ENCODE results near the gene GPR183.

Gene GPR183

DNA sequence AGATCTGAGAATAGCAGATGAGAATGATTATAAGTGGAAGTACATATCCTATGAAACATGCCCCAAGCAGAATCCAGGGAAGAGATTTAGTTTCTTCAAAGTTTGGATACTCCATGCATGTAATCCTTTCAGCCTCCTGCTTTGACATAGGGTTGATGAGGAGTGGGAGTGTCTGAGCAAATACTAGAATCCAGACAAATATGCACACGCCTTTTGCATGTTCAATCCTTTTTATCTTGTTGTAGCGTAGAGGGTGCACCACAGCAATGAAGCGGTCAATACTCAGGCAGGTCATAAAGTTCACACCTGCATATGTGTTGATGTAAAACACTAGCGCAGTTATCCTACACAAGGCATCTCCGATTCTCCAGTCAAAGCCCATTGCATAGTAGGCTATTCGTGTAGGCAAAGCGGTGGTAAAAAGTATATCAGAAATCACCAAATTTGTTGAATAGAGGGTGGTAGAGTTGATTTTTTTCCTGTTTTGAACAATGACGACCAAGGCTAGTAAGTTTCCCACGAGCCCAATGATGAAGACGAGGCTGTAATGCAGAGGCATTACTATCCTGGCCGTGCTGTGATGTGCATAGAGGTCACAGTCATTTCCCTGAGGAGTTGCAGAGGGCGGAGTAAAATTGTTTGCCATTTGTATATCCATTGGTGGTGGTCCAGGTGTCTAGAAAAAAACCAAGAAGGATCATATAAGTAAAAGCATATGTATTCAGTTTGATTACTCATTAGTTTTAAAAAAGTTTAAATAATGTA lies 11.5 kb downstream of the GPR183 start:
- no peak for DNase-seq (ENCODE audit: low read depth in 2 of 2)

DNA sequence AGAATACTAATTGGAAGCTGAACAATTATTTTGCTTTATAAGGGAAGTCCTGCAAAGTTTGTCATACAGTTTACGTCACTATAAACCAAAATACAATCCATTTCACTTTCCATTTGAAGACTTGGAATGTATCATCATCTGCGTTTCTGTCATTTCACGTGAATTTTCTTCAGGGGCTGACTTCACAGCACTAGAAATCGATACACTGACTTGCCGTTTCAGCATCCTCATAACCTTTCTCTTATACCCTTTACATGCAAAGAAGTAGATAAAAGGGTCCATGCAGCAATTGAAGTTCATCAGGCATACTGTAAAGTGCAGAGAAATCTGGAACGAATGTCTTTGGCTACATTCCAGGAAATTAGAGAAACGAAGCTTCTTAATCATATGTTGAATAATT lies 12.2 kb downstream of the GPR183 start:
- DNase-seq (ENCODE audit: low read depth in 2 of 2), result no peak

DNA sequence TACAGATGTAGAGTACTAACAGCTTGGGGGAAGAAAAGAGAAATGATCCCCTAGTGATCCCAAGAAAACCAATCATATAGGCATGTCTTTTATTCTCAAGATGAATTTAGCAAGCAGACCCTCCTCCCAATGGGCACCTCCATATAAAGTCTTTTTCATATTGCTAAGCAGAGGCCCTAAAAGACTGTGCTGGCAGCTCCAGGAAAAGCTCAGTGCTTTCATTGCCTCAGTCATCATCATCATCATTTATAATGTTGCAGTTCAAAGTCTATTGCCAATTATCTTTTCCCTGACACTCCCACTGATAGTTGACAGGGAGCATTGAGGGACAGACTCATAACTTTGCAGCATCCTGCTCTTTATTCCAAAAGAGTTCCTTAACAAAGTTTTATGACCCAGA lies 13.0 kb downstream of the GPR183 start:
- no peak for DNase-seq (ENCODE audit: low read depth in 2 of 2)

DNA sequence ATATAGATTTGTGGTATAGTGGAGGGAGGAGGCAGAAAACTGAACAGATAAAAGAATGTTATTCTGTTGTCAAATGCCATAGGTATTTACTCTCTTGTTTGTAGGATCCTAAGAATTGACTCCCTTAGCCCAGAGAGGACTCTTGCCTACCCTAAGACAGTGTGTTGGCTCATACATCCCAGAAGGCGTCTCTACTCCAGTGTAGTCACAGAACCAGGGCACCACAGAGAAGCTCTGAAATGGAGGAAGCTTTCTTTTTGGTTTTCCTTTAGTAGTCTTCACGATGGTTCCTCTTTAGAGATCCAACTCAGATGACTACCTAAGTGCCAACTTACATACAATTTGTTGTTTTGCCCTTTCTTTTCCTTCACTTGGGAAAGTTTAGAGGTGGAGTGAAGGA lies 14.0 kb downstream of the GPR183 start:
- DNase-seq (ENCODE audit: low read depth in 2 of 2), result no peak

DNA sequence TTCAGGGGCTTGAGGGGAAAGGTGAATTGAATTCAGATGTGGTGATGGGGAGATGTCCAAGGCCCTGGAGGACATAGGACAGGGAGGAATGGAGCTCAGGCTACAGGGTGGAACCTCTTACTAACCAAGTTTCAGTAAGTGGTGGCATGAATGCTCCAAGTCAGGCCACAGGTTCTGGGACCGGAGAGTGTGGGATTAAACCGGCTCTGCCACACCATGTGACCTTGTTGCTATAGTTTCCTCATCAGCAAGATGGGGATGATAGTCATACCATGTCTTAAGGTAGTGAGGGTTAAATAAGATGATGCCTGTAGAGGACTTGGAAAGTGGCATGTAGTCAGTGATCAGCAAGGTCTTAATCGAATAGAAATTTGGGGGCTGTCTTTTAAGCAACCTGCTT lies 16.3 kb downstream of the GPR183 start:
- no peak for DNase-seq (ENCODE audit: low read depth in 2 of 2)

DNA sequence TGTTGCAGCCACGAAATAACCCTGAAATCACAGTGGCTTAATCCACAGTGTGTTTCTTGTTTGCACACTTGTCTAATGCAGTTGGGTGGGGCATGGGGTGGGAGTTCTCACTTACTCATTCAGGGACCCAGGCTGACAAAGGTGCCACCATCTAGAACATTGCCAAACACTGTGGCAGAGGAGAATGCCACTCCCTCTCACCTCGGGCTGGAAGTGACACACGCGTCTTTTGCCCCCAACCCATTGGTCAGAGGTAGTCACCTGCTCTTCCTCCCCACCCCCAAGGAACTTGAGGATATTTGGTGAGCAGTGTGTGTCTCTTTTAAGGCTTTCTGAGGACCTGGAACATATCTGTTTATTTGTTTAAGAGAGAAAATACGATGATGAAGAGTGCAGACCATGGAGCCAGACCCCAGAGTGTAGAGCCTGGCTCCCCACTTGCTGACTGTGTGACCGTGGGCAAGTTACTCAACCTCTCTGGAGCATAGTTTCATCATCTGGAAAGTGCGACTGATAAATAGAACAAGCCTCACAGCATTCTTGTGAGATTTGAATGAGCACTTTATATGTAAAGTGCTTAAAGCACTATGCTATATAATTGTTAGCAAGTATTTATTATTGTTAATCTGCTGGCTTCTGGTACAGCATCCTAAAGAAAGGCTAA lies 17.4 kb downstream of the GPR183 start:
- DNase-seq (ENCODE audit: low read depth in 2 of 2), result no peak

DNA sequence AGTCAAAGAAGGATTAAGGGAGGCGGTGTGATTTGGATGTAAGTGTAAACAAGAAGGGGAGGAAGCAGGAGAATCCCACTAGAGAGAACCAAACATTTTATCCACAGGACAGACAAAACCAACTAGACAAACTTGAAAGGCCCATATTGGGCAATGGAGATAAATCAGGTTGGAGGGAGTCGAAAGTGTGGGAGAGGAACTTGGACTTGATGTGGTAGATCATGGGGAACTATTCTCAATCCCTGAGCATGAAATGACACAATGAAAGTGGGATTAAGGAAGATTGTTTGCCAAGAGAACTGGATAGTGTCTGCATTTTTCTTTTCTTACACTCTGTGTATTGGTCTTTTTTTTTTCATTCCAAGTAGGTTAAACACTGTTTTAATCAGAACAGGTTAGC lies 17.9 kb downstream of the GPR183 start:
- no peak for DNase-seq (ENCODE audit: low read depth in 2 of 2)

DNA sequence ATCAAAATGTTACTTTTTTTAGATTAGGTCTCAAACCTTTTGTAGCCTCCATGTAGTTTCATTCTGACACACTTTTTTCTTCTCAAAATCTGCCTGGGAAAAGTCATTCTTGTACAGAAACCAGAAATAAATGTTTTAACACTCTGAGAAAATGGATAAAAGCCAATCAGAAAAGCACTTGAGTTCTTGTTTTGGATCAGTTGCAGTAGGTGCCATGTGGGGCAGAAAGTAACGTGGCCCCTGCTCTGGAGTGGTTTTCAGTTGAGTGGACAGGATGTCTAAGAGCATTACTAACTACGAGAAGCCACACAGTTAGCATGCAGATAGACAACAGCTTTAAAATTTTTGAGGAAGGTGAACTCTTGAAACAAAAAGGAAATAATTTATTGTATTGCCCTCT lies 19.1 kb downstream of the GPR183 start:
- DNase-seq (ENCODE audit: low read depth in 2 of 2), result no peak

DNA sequence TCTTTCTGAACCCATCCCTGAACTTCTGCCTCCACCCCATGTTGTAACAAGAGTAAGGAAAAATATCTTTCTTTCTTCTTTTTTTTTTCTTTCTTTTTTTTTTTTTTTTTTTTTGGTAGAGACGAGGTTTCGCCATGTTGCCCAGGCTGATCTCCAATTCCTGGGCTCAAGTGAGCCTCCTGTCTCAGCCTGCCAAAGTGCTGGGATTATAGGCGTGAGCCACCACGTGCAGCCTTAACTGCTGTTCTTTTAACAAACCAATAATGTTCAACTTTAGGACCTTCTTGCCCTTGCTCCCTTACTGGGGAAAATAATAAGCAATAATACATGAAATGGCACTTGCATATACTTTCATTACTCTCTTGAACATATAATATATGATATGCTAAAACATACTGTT lies 19.6 kb downstream of the GPR183 start:
- DNase-seq (ENCODE audit: low read depth in 2 of 2), result no peak

DNA sequence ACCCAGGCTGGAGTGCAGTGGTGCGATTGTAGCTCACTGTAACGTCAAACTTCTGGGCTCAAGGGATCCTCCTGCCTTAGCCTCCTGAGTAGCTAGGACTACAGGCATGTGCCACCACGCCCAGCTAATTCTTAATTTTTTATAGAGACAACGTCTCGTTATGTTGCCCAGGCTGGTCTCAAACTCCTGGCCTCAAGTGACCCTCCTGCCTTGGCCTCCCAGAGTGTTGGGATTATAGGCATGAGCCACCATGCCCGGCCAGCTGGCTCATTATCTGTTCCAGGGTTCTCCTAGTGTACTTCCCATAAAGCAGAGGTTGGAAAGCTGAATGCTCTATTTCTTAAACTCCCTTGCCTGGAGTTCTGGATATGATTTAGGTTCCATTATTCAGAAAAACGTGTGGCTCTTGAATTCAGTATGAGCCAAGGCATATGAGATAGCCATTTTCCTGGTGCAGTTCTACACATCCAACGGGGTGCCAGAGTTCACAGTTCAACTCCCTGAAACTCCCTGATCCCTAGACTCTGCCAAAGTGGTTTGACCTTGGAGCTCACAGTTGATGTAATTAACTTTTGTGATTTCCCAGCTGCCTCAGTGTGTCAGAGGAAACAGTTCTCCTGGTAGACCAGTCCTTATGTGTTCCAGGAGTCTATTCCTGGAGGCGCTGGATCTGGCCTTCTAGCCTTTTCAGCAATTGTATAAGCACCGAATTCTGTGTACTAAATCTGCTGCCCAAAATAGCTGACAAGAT lies 21.6 kb downstream of the GPR183 start:
- no peak for DNase-seq (ENCODE audit: low read depth in 2 of 2)

DNA sequence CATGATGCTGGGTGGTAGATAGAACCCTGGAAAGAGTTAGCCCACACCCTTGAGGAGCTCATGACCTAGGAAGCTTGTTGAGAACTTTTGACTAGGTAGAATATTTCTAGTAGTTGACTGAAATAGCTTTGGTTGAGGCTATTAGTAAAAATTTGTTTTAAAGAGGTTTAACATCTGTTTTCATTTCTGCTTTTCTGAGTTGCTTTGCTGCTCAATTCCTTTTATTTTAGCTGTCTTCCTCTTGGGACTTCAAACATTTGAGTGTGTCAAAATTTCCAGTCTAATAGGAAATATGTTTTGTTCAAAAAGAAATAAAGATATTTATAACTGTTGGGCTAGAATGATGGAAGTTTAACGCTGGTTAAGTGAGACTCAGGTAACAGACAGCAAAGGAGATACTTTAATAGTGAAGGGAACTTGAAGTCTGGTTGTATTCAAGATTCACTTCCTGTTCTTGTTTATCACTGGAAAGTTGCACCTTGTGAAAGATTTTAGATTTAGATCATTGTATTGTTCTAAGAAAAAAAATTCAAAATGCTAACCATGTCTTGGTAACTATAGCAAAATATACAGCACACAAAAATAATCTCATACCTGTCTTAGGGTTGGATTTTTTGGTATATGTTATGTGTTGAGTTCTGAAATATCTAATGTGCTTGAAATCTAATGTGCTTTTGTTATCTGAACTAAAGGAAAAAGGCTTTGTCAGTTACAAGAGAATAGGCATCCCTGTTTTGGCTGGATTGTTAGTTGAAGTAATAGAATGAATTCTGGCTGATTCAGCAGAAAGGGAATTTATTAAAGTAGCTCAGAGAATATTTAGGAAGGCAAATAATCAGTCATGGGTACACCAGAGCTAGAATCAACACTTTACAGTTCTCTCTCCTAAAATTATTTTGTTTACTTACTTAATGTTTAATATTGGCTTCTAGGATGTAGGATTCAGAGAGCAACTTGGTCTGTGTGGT lies 24.7 kb downstream of the GPR183 start:
- no peak for DNase-seq (ENCODE audit: low read depth in 2 of 2)

DNA sequence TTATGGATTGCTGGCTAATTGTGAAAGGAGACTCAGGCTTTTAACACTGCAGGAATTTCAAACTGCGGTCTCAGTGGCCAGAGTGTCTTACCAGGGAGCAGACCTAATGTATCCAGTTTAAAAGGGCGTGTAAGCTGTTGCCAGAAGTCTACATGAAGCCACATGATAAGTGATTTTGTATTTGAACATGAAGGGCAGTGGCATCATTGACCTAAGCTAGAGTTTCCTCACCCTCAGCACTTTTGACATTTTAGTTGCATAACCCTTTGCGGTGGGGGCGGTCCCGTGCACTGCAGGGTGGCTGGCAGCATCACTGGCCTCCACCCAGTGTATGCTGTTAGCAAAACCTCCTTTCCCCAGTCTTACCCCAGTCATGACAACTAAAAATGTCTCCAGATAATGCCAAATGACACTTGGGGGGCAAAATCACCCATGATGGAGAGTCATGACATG lies 25.4 kb downstream of the GPR183 start:
- DNase-seq (ENCODE audit: low read depth in 2 of 2), result no peak

DNA sequence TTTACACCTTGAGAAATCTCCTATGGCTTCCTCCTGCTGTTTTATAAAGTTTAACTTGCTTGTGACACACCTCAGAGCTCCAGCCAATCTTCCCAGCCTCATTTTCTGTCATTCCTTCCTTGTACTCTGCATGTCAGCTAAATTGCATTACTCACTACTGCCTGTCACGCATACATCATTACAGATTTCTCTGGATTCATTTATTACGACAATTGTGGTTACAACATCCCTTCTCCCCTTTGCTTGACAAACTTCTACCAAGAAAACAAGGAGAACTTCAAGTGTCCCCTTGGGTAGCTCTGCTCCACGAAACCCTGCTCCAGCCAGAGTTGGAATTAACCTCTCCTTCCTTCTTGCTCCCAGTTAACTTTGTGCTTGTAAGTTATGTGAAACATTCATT lies 27.0 kb downstream of the GPR183 start:
- no peak for DNase-seq (ENCODE audit: low read depth in 2 of 2)

DNA sequence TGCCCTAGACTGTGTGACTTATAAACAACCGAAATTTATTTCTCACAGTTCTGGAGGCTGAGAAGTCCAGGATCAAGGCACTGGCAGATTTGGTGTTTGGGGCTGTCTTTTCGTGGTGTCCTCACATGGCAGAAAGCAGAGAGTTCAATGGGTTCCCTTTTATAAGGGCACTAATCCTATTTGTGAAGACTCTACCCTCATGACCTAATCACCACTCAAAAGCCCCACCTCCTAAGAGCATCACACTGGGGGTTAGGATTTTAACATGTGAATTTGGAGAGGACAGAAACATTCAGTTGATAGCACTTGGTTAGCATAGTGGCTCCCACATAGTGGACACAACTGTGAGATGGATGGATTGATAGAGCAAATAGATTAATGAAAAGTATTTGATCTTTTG lies 27.6 kb downstream of the GPR183 start:
- no peak for DNase-seq (ENCODE audit: low read depth in 2 of 2)

DNA sequence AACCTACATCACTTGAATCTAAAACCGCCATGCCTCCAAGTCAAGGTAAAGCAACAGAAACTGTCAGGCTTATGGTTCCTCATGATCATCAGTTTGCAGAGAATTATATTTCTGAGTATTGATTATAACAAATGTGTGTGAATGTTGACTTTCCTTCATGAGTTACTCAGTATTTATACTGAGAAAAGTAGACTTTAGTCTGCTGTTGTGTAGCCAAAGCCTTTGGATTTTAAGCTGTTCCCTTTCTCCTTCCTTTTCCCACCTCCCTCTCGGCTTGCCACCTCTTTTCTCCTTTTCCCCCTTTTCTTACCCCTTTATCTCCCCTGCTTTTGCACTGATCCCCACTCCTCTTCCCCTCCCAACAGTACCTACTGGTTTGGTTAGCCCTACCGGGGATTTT lies 28.4 kb downstream of the GPR183 start:
- no peak for DNase-seq (ENCODE audit: low read depth in 2 of 2)

DNA sequence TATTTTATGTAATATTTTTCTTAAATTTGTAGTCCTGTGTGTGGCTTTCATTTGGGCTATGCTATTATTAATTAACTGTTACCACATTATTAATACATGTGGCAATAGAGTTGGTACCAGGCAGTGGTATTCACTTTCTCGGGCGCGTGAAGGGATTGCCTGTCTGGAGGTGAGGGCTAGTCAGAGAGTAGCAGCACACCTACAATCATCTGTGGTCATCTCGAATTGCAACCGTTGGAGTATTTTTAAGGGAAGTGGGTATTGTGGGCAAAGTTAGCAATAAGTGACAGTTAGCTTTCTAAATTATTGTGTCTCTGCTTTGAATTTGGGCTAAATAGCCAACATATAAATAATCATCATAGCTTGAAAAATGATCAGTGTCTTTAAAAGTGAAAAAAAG lies 29.0 kb downstream of the GPR183 start:
- DNase-seq (ENCODE audit: low read depth in 2 of 2), result no peak

DNA sequence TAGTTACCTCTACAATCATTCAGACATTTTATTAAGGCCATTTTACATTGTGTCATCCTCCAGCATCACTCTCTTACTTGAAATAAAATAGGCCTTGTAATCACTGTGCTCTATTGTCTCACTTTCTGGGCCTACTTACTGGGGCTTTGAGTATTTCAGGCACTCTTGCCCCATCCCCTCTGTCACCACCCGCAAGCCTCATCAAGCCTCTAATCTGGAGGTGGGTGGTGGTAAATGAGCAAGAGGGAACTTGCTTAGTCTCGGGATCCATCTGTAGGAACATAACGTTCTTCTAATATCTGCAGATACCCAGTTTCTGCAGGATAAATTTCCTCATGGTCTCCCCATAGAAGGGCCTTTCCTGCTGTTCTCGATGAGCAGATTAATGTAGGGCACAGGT lies 29.6 kb downstream of the GPR183 start:
- DNase-seq (ENCODE audit: low read depth in 2 of 2), result no peak

DNA sequence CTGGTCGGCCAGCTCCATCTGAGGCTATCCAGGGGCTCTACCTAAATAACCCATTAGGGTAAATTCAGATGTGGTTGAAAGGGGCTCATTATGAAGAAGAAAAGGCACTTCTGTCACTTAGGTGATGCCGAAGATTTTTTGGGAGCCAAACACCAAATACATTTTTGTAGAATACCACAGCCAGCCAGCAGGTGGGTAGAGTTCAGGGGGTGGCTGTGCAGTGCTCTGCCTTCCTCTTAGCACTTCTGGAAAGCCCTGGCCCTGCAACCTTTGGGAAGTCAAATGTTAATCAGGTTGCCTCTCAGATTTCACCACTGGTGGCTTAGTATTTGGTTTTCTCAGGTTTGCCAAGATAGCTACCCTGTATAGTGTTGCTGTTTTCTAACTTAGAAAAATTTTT lies 30.5 kb downstream of the GPR183 start:
- no peak for DNase-seq (ENCODE audit: low read depth in 2 of 2)

DNA sequence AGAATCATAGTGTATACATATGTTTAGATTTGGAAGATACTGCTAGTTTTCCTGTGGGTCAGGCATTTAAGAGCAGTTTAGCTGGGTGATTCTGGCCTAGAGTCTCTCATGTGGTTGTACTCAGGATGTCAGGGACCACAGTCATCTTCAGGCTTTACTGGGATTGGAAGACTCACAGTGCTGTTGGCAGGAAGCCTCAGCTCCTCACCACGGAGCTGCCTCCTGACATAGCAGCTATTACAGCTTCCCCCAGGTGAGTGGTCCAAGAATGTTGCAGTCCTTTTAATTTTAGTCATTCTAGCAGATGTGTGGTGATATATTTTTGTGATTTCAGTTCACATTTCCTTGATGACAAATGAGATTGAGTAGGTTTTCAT lies 32.1 kb downstream of the GPR183 start:
- no peak for DNase-seq (ENCODE audit: low read depth in 2 of 2)

DNA sequence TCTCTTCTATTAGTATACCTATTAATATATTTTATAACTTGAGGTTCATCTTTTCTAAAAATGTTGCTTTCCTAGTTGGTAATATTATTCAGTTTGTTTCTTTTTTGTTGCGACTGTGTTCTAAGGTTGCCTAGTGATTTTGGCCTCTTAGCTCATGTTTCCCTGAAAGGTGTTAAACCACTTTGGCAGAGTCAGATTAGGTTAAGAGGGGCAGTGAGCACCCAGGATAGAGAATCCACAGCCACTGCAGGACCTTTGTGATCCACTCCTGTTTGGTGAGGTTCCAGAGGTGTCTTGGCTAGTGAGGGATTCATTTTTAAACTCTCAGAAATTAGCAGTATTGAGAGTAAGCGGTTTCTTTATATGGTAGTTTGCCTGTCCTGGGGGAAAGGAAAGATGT lies 34.1 kb downstream of the GPR183 start:
- no peak for DNase-seq (ENCODE audit: low read depth in 2 of 2)

DNA sequence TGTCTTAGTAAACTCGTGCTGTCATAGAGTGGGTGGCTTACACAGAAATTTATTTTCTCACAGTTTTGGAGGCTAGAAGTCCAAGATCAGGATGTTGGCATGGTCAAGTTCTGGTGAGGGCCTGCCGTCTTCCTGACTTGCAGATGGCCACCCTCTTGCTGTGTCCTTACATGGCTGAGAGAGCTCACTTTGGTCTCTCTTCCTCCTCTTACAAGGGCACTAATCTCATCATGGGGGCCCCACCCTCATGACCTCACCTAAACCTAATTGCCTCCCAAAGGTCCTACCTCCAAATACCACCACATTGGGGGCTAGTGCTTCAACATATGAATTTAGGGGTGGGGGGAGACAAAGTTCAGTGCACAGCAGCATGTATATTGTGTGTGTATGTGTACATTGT lies 34.7 kb downstream of the GPR183 start:
- DNase-seq (ENCODE audit: low read depth in 2 of 2), result no peak

DNA sequence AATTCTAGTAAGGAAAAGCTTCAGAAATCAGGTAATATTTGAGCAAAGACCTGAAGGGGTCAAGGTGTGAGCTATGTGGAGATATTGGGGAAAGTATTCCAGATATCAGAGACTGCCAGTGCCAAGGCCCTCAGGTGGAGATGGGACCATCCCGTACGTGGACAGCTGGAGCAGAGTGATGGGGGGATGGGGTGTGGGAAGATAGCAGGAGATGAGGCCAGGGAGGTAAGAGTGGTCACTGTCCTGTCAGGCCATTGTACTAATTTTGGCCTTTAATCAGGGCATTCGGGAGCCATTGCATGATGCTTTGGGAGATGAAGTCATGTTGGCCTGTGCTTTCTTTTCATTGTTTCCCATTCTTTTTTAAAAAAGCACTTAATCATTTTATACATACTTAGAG lies 36.0 kb downstream of the GPR183 start:
- no peak for DNase-seq (ENCODE audit: low read depth in 2 of 2)

Measured in stimulated activated CD4-positive, alpha-beta T cell treated with anti-CD3 and anti-CD28 coated beads, Interleukin-1b, Interleukin-23, amount 100 ng/mL, for 1 hour (primary cell).